Mesenchymal stem cell (in vitro differentiated cells and primary cell): Measurements from ENCODE around the gene SASH3.

Source experiments
- DNase-seq: peaks from one replicate; pipeline ENCODE4 v3.0.0-alpha.2; 2013
- H2AFZ ChIP-seq: one replicate; pipeline ENCODE4 v1.6.1; 2013; ENCODE audit warnings: low read depth, mild to moderate bottlenecking, control low read depth, inconsistent platforms, low read length, moderate library complexity
- H2AK5ac ChIP-seq: 2 replicates; pipeline ENCODE4 v1.6.1; 2013; ENCODE audit warnings: low read length, moderate library complexity, mild to moderate bottlenecking, inconsistent platforms; ENCODE audit not compliant: severe bottlenecking
- H2BK120ac ChIP-seq: one replicate; pipeline ENCODE4 v1.6.1; 2013; ENCODE audit warnings: low read depth, mild to moderate bottlenecking, inconsistent platforms, low read length, moderate library complexity
- H2BK12ac ChIP-seq, 2 experiments: one replicate each; pipeline ENCODE4 v1.6.1; 2013; ENCODE audit warnings: inconsistent platforms in 2 of 2, low read length in 2 of 2, mild to moderate bottlenecking in 2 of 2, moderate library complexity in 2 of 2, control low read depth in 1 of 2
- H2BK15ac ChIP-seq: one replicate; pipeline ENCODE4 v1.6.1; 2013; ENCODE audit warnings: mild to moderate bottlenecking, low read depth, inconsistent platforms; ENCODE audit not compliant: poor library complexity, severe bottlenecking
- H2BK5ac ChIP-seq: 2 replicates; pipeline ENCODE4 v1.6.1; 2013; ENCODE audit warnings: low read depth, mild to moderate bottlenecking, low read length, control low read depth, inconsistent platforms; ENCODE audit not compliant: poor library complexity, severe bottlenecking
- H3K14ac ChIP-seq, 2 experiments: one replicate each; pipeline ENCODE4 v1.6.1; 2013; ENCODE audit warnings: inconsistent platforms in 2 of 2, low read length in 2 of 2, control low read depth in 1 of 2, mild to moderate bottlenecking in 1 of 2, moderate library complexity in 1 of 2
- H3K18ac ChIP-seq, 2 experiments: one replicate each; pipeline ENCODE4 v1.6.1; 2013; ENCODE audit warnings: inconsistent platforms in 2 of 2, low read length in 2 of 2, control low read depth in 1 of 2, low read depth in 1 of 2, mild to moderate bottlenecking in 1 of 2
- H3K23ac ChIP-seq, 2 experiments: one replicate each; pipeline ENCODE4 v1.6.1; 2013; ENCODE audit warnings: inconsistent platforms in 2 of 2, low read length in 2 of 2, mild to moderate bottlenecking in 2 of 2, moderate library complexity in 2 of 2, control low read depth in 1 of 2
- H3K27ac ChIP-seq: 2 replicates; pipeline ENCODE4 v1.5.1; 2013; ENCODE audit warnings: mild to moderate bottlenecking, moderate library complexity, low read length, control low read depth, inconsistent platforms; ENCODE audit not compliant: poor library complexity, severe bottlenecking
- H3K27me3 ChIP-seq, 2 experiments: 2 replicates each; pipeline versions ENCODE4 v1.6.1 to v1.7.0; 2013; ENCODE audit warnings: low read length in 2 of 2, mild to moderate bottlenecking in 2 of 2, moderate library complexity in 2 of 2, control low read depth in 1 of 2, inconsistent platforms in 1 of 2; ENCODE audit not compliant: control insufficient read depth in 1 of 2, insufficient read depth in 1 of 2
- H3K36me3 ChIP-seq, 2 experiments: 2 replicates each; pipeline versions ENCODE4 v1.6.1 to v1.7.0; 2013; ENCODE audit warnings: low read length in 2 of 2, control low read depth in 1 of 2, inconsistent platforms in 1 of 2, low read depth in 1 of 2, mild to moderate bottlenecking in 1 of 2; ENCODE audit not compliant: insufficient read depth in 2 of 2, control insufficient read depth in 1 of 2
- H3K4ac ChIP-seq, 2 experiments: one replicate each; pipeline ENCODE4 v1.6.1; 2013; ENCODE audit warnings: inconsistent platforms in 2 of 2, low read length in 2 of 2, mild to moderate bottlenecking in 2 of 2, moderate library complexity in 2 of 2, control low read depth in 1 of 2, low read depth in 1 of 2
- H3K4me1 ChIP-seq: 2 replicates; pipeline ENCODE4 v1.6.1; 2013; ENCODE audit warnings: low read depth, low read length, control low read depth; ENCODE audit not compliant: control insufficient read depth, insufficient read depth
- H3K4me2 ChIP-seq: 2 replicates; pipeline ENCODE4 v1.6.1; 2013; ENCODE audit warnings: low read length, mild to moderate bottlenecking, inconsistent platforms; ENCODE audit not compliant: poor library complexity, severe bottlenecking
- H3K4me3 ChIP-seq, 2 experiments: 2 replicates each; pipeline versions ENCODE4 v1.5.1 to v1.7.0; 2013; ENCODE audit warnings: low read length in 2 of 2, mild to moderate bottlenecking in 2 of 2, control low read depth in 1 of 2, low read depth in 1 of 2; ENCODE audit not compliant: insufficient read depth in 1 of 2
- H3K79me1 ChIP-seq: replicated peaks from 2 replicates; pipeline ENCODE4 v1.6.1; 2013; ENCODE audit warnings: mild to moderate bottlenecking, control low read depth, low read length, inconsistent platforms; ENCODE audit not compliant: poor library complexity, severe bottlenecking
- H3K9ac ChIP-seq: 2 replicates; pipeline ENCODE4 v1.7.0; 2013; ENCODE audit warnings: mild to moderate bottlenecking, low read length, moderate library complexity
- H3K9me3 ChIP-seq: 2 replicates; pipeline ENCODE4 v1.7.0; 2013; ENCODE audit warnings: mild to moderate bottlenecking, low read length; ENCODE audit not compliant: control insufficient read depth
- H4K8ac ChIP-seq: one replicate; pipeline ENCODE4 v1.6.1; 2013; ENCODE audit warnings: inconsistent platforms, mild to moderate bottlenecking, low read length, moderate library complexity
- H4K91ac ChIP-seq: one replicate; pipeline ENCODE4 v1.6.1; 2013; ENCODE audit warnings: mild to moderate bottlenecking, low read length, inconsistent platforms
- WGBS: methylation state at CpG from one replicate; pipeline ENCODE4 v1.1.7; 2013; ENCODE audit warnings: mixed read lengths; 5-methylcytosine and 5-hydroxymethylcytosine counted together

Gene SASH3

DNA sequence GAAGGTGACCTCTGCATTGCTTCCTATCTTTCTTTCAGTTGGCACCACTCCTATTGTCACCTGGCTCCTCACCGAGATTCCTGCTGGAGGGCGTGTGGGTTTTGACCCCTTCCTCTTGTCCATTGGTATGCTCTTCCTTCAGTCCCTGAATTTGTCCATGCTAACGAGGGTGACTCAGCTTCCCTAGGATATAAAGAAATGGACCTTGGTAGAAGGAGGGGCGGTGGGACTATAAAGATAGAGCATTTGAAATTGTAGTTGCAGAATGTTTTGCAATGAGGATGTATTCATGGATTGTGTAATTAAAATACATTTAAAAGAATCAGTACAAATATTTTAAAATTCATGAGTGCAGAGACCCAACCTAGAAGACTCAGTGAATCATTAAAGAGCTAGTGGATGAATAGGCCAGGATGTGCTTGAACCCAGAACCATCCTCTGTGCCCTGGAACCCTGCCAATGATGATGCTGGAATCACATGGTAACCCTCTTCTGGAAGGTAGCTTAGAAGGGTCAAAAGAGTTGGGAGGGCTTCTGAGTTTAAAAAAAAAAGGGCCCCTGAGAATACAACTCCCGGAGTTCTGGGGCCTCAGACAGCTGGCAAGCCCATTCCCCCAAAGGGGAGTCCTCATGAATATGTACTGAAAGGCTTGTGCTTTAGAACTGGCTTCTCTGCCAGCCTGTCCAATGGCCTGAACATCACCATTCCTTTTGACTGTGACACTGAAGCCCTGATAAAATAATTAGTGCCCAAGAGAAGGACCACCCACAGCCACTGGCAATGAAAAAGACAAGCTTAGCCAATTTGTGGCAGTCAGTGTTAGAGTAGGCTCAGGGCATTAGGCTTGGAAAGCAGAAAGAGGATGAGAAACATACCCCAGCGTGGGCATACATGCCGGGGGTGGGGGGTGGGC lies 32.9 kb upstream of the SASH3 start:
- Histone ChIP-seq H3K23ac (no peak overlapping the region), H2BK5ac (no peak overlapping the region), H2AK5ac (no peak overlapping the region), H3K27me3 (peaks cover 12 to 36% of the 10 kb centered on the region in 2 experiments), H2BK15ac (no peak overlapping the region), H3K14ac (no peak overlapping the region), H3K4ac (no peak overlapping the region), H3K18ac (no peak overlapping the region), H3K79me1 (no peaks in the 10 kb centered on the region), H2BK120ac (no peak overlapping the region), H2BK12ac (no peak overlapping the region), H3K36me3 (no peaks in the 10 kb centered on the region), H3K4me3 (no peak overlapping the region), H3K4me1 (no peaks in the 10 kb centered on the region), H3K9me3 (no peaks in the 10 kb centered on the region), H4K8ac (no peak overlapping the region), H3K9ac (no peak overlapping the region), H3K4me2 (no peak overlapping the region), H3K27ac (no peak overlapping the region), H4K91ac (no peak overlapping the region), H2AFZ (no peak overlapping the region)
- 94% methylated on average over 5 of the region's 7 CpGs for WGBS
- DNase-seq: no peak

GRCh38 chrX:129747533-129747932 lies 32.2 kb upstream of the SASH3 start:
- no peaks in the 10 kb centered on the region for H3K9me3 ChIP-seq
- no peak overlapping the region for H2BK5ac ChIP-seq
- WGBS: 59% methylated on average over 4 of the region's 4 CpGs
- H4K91ac ChIP-seq: no peak overlapping the region
- no peak overlapping the region for H3K23ac ChIP-seq
- H2BK120ac ChIP-seq: no peak overlapping the region
- H2BK15ac ChIP-seq: no peak overlapping the region
- no peak overlapping the region for H3K9ac ChIP-seq
- H3K18ac ChIP-seq: no peak overlapping the region
- no peaks in the 10 kb centered on the region for H3K79me1 ChIP-seq
- peaks cover 12 to 41% of the 10 kb centered on the region in 2 experiments for H3K27me3 ChIP-seq
- no peak overlapping the region for H3K4me3 ChIP-seq
- H3K14ac ChIP-seq: no peak overlapping the region
- no peaks in the 10 kb centered on the region for H3K4me1 ChIP-seq
- H3K4ac ChIP-seq: no peak overlapping the region
- H3K36me3 ChIP-seq: no peaks in the 10 kb centered on the region
- no peak for DNase-seq
- no peak overlapping the region for H2BK12ac ChIP-seq
- no peak overlapping the region for H3K27ac ChIP-seq
- no peak overlapping the region for H2AK5ac ChIP-seq
- no peak overlapping the region for H3K4me2 ChIP-seq
- H2AFZ ChIP-seq: no peak overlapping the region
- no peak overlapping the region for H4K8ac ChIP-seq

DNA sequence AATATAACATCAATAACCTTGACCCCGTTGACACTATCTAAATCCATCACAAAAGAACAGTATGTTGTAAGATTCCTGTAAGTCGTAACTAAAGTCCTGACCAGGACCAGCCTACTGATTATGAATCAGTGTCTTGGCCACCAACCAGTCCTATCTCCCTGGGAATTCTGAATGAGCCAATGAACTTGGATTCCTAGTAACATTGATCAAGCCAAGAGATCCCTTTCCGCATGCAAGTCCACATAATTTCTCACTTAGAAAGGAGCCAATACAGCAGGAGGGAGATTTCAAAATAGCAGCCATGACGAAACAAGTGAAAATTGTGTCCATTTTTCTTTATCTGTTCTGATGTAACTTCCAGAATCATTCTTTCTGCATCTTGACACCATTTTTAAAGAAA lies 31.4 kb upstream of the SASH3 start:
- no peak overlapping the region for H3K27ac ChIP-seq
- H2AFZ ChIP-seq: no peak overlapping the region
- peak overlapping the region in 1 of 2 experiments; percentile 36 for H3K4me3 ChIP-seq
- no peaks in the 10 kb centered on the region for H3K36me3 ChIP-seq
- H3K4me1 ChIP-seq: no peaks in the 10 kb centered on the region
- no peak overlapping the region for H2BK15ac ChIP-seq
- H3K23ac ChIP-seq: no peak overlapping the region
- no peak overlapping the region for H2AK5ac ChIP-seq
- H3K27me3 ChIP-seq: peaks cover 12 to 43% of the 10 kb centered on the region in 2 experiments
- H3K18ac ChIP-seq: no peak overlapping the region
- DNase-seq: no peak
- no peak overlapping the region for H3K14ac ChIP-seq
- no peak overlapping the region for H2BK12ac ChIP-seq
- H2BK5ac ChIP-seq: no peak overlapping the region
- 71% methylated on average over 3 of the region's 4 CpGs for WGBS
- no peak overlapping the region for H3K4ac ChIP-seq
- H4K91ac ChIP-seq: no peak overlapping the region
- H4K8ac ChIP-seq: no peak overlapping the region
- no peaks in the 10 kb centered on the region for H3K9me3 ChIP-seq
- peak overlapping the region; percentile 61 for H3K9ac ChIP-seq
- no peaks in the 10 kb centered on the region for H3K79me1 ChIP-seq
- H2BK120ac ChIP-seq: no peak overlapping the region
- no peak overlapping the region for H3K4me2 ChIP-seq

DNA sequence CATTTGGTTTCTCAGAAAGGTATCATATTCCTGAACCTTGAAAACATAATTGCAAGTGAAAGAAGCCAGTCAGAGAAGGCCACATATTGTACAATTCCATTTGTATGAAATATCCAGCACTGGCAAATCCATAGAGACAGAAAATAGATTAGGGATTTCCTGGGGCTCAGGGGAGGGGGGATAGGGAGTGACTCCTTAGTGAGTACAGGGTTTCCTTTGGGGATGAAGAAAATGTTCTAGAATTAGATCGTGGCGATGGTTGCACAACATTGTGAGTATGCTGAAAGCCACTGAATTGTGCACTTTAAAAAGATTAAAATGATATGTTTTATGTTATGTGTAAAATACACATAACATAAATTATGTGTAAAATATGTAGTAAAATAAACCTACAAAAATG lies 30.7 kb upstream of the SASH3 start:
- Histone ChIP-seq H3K23ac (no peak overlapping the region), H3K27me3 (peaks cover 12 to 40% of the 10 kb centered on the region in 2 experiments), H2BK120ac (no peak overlapping the region), H3K4me3 (peak overlapping the region in 1 of 2 experiments; percentile 36), H2AFZ (no peak overlapping the region), H3K79me1 (no peaks in the 10 kb centered on the region), H3K4ac (no peak overlapping the region), H3K4me1 (no peaks in the 10 kb centered on the region), H3K27ac (no peak overlapping the region), H2BK5ac (no peak overlapping the region), H3K9ac (peak overlapping the region; percentile 61), H3K4me2 (no peak overlapping the region), H3K18ac (no peak overlapping the region), H3K36me3 (no peaks in the 10 kb centered on the region), H2AK5ac (no peak overlapping the region), H3K9me3 (no peaks in the 10 kb centered on the region), H2BK15ac (no peak overlapping the region), H3K14ac (no peak overlapping the region), H2BK12ac (no peak overlapping the region), H4K91ac (no peak overlapping the region), H4K8ac (no peak overlapping the region)
- DNase-seq: no peak
- WGBS: no CpG with 5 or more reads among the region's 2 CpGs
